ENCODE measurements around the gene SUCO. TPM values are rescaled to one million over a fixed set of nuclear protein-coding genes. Genes with fewer than 3 reads are reported as not detected.

The SUCO gene
- 21.5 TPM for total RNA-seq
- long read RNA-seq, partial matches to known transcripts: 2 of 5 reads
- long read RNA-seq, other reads (novel, unspliced or antisense): 3 of 5 reads

- no peak for TF ChIP-seq CTCF (IDR thresholded peaks at IDR 0.05; ENCODE audit: borderline replicate concordance)
- Histone ChIP-seq H3K36me3 (no peaks in the 10 kb centered on the region), H3K27ac (replicated peaks) (peak within 1 kb of the TSS; percentile 98), H3K9me3 (replicated peaks) (no peaks in the 10 kb centered on the region), H3K27me3 (ENCODE audit: low read depth) (no peaks in the 10 kb centered on the region), H3K4me1 (peaks cover 59% of the 10 kb centered on the region), H3K4me3 (peak within 1 kb of the TSS; percentile 95)
- intact Hi-C loops (cut with micrococcal nuclease): no loop called here
- DNase-seq: peak; percentile 100
These were observed at the start of gene SUCO for GRCh38 chr1:172532700-172533512. Gene SUCO, plus strand, starts transcription at chr1:172533150. Its CDS starts 286 bp downstream, at chr1:172533436.

- TF ChIP-seq CTCF (IDR thresholded peaks at IDR 0.05; ENCODE audit: borderline replicate concordance): no peak
- no peak overlapping the region for H3K4me3 ChIP-seq
- H3K36me3 ChIP-seq: no peaks in the 10 kb centered on the region
- peaks cover 3% of the 10 kb centered on the region for H3K27me3 ChIP-seq (ENCODE audit: low read depth)
- intact Hi-C loops (cut with micrococcal nuclease): no loop called here
- H3K9me3 ChIP-seq (replicated peaks): no peaks in the 10 kb centered on the region
- peaks cover 9% of the 10 kb centered on the region for H3K4me1 ChIP-seq
- no peak overlapping the region for H3K27ac ChIP-seq (replicated peaks)
- no peak for DNase-seq
These were observed 49.5 kb upstream of the SUCO start for GRCh38 chr1:172483448-172483847.

GRCh38 chr1:172484252-172484651 lies 48.7 kb upstream of the SUCO start:
- Histone ChIP-seq H3K4me1 (peaks cover 9% of the 10 kb centered on the region), H3K4me3 (no peak overlapping the region), H3K27me3 (ENCODE audit: low read depth) (peaks cover 3% of the 10 kb centered on the region), H3K36me3 (no peaks in the 10 kb centered on the region), H3K27ac (replicated peaks) (no peak overlapping the region), H3K9me3 (replicated peaks) (no peaks in the 10 kb centered on the region)
- intact Hi-C loops (cut with micrococcal nuclease): no loop called here
- TF ChIP-seq CTCF (IDR thresholded peaks at IDR 0.05; ENCODE audit: borderline replicate concordance): no peak
- DNase-seq: no peak

- intact Hi-C loops (cut with micrococcal nuclease): no loop called here
- DNase-seq: no peak
- no peak for TF ChIP-seq CTCF (IDR thresholded peaks at IDR 0.05; ENCODE audit: borderline replicate concordance)
- no peak overlapping the region for H3K27ac ChIP-seq (replicated peaks)
- H3K4me1 ChIP-seq: peaks cover 4% of the 10 kb centered on the region
- no peak overlapping the region for H3K4me3 ChIP-seq
- peaks cover 9% of the 10 kb centered on the region for H3K27me3 ChIP-seq (ENCODE audit: low read depth)
- no peaks in the 10 kb centered on the region for H3K9me3 ChIP-seq (replicated peaks)
- H3K36me3 ChIP-seq: no peaks in the 10 kb centered on the region
These were observed 47.3 kb upstream of the SUCO start for GRCh38 chr1:172485626-172486025.

- Histone ChIP-seq H3K9me3 (replicated peaks) (no peaks in the 10 kb centered on the region), H3K27me3 (ENCODE audit: low read depth) (peaks cover 14% of the 10 kb centered on the region), H3K4me3 (no peak overlapping the region), H3K36me3 (no peaks in the 10 kb centered on the region), H3K4me1 (peaks cover 4% of the 10 kb centered on the region), H3K27ac (replicated peaks) (no peak overlapping the region)
- no peak for TF ChIP-seq CTCF (IDR thresholded peaks at IDR 0.05; ENCODE audit: borderline replicate concordance)
- intact Hi-C loops (cut with micrococcal nuclease): no loop called here
- no peak for DNase-seq
These were observed 46.0 kb upstream of the SUCO start for GRCh38 chr1:172486805-172487454.
